NCI-H82 (cell line): ENCODE measurements around the gene CDC42SE1.

ENCODE experiments used
- DNase-seq: peaks from one replicate; lab custom pipeline; 2025; lab: John Stamatoyannopoulos, UW

The CDC42SE1 gene

DNA sequence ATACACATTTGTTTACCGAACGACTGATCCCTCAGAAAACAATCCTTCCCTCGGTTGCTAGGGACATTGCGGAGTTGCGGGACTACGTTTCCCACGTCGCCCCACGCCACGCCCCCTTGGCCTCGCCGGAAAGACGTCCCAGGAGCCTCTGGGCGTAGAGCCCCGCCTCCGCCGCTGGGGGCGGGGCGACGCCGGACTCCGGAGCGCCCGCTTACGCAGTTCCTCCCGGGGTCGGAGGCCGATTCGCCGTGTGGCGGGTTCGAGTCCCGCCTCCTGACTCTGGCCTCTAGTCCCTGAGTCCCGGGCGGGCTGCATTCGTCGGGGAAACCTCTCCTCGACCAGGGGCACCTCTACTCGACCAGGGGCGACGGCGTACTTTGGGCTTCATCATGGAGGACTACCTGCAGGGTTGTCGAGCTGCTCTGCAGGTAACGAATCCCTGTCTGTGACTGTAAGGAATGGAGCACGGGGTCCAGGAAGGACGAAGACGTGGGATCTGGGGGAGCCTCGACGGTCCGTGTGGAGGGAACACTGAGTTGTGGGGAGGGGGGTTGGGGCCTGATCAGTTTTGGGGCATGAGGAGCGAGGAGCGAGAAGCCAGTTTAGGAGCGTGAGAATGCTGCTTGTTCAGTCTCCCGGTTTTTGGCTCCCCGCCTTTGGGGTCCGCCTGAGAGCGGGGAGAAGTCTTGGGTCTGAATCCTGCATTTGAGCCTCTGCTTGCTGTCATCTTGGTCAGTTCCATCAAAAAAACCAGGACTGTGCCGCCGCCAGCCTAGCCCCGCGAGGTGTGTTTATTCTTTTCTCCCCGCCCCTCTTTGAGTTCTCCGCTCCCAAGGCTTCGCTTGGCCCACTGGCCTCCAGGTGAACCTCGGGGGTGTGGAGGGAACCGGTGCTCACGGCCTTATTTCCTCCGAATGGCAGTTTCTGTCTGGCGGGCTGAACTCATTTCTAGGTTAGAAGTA is 50.9 kb downstream of the CDC42SE1 start, which contains the start of gene PRUNE1:
Gene PRUNE1, plus strand, starts transcription at position 206 of the 962 bp plus-strand sequence. Its CDS starts 184 bp downstream, at position 390.
- DNase-seq = peak; percentile 100

DNA sequence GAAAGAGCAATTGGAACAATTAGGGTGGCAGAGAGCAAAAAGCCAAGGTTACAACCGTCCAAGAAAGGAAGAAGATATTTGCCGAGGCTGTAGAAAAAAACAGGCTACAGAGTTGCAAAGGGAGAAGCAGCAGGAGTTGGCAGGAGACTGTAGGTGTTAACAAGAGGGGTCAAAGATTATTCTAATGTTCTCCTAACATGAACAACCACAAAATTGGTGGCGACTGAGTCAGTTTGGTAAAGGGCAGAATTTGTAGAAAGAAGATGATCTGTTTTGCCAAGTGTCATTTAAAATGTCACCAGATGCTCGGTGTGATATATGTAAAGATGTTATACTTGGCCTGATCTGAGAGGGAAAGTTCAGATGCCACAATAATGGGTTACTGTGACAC is 51.6 kb downstream of the CDC42SE1 start:
- no peak for DNase-seq

DNA sequence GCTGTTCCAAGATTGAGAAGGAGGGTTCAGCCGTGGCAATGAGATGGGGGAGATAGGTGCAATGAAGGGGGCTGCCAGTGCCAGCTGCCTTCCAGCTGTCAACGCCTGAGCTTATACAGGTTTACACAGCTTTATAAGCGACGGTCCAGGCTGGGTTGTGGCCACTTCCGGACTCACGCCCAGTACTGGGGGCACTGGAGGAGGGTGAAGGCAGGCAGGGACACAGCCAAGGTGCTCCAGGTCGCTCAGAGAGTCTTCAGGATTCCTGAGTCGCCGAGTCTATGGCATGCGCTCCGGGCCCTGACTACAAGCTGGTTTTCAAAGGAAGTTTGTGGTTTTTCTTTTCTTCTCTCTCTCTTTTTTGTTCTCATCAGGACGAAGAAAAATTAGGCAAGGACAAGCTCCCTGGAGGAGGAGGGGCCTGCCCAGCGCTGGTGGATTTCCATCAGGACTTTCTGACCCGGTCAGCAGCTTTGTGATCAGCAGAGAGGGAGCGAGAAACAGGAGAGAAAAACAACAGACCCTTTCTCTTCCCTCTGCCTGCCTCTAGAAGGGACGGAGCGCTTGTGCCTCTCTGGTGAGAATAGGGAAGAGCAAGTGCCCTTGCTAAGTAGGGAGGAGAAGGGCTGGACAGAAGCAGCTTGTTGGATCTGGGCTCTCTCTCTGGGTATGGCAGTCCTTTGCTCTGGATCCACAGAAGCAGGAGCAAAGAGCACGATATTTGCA is 52.9 kb downstream of the CDC42SE1 start, which contains the start of gene MINDY1:
Gene MINDY1, minus strand, starts transcription at position 576 of the 726 bp plus-strand sequence. CDS start 4,285 bp downstream, outside the sequence.
- peak; percentile 93 for DNase-seq

- no peak for DNase-seq
Observed at GRCh38 chr1:151005729-151006319, 53.6 kb downstream of the CDC42SE1 start.

DNA sequence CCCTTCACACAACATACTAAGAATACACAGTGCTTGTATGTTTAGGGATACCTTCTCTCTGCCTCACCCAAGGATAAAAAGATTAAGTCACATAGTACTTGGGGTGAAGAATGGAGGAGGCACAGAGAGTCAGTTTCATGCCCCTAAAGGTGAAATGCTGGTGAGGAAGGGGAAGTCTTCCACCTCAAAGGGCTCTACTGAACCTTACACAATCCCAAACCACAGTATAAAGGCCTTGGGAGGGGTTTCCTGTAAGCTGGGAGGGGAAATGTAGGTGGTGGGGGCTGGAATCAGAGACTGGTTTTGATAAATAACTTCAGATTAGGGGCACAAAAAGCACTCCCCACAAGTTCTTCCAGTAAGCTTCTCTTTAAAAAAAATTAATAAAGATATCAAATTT is 56.2 kb downstream of the CDC42SE1 start:
- no peak for DNase-seq

GRCh38 chr1:151002611-151003010 is 56.8 kb downstream of the CDC42SE1 start:
- no peak for DNase-seq

- no peak for DNase-seq
Observed at GRCh38 chr1:151002051-151002450, 57.4 kb downstream of the CDC42SE1 start.

- DNase-seq = no peak
Observed at GRCh38 chr1:151001602-151002001, 57.8 kb downstream of the CDC42SE1 start.
